Activated naive CD4-positive, alpha-beta T cell treated with Interleukin-2 at 50 U/mL for 16 hours (primary cell): Measurements from ENCODE around the gene PRR23B.

Source experiments
- DNase-seq: peaks from one replicate; pipeline ENCODE4 v3.0.0-alpha.2; 2020

Gene PRR23B

GRCh38 chr3:138972941-138973340 lies 47.8 kb downstream of the PRR23B start:
- DNase-seq = no peak

DNA sequence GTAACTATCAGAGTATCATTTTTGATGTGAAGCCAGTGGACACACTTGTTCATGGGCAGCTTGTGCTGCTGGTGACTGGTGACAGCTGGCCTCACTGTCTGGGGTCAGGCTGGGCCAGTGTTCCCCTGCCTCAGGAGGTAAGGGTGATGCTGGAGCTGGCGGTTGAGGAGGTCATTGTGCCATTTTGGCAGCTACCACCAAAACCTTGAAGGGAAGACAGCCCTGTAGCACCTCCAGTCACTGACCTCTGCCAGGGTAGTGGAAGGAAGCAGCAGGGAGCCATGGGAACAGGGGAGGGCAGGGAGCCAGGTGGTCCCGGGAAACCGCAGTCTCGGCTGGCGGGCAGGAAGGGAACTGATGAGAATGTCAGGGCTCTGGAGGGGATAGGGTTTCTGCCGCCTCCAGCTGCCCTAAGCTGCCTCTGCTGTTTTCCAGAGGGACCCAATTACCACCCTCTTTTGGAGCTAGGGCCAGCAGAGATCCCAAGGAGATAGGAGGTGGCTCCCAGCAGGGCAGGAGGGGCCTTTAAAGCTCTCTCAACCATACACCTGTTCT lies 48.9 kb downstream of the PRR23B start:
- DNase-seq = no peak
